ENCODE measurements around the gene RPS6KA2. TPM values are rescaled to one million over a fixed set of nuclear protein-coding genes. Genes with fewer than 3 reads are reported as not detected.

The RPS6KA2 gene
- total RNA-seq, 2 donors from 2014 or later, result 28.1 to 28.5 TPM

DNA sequence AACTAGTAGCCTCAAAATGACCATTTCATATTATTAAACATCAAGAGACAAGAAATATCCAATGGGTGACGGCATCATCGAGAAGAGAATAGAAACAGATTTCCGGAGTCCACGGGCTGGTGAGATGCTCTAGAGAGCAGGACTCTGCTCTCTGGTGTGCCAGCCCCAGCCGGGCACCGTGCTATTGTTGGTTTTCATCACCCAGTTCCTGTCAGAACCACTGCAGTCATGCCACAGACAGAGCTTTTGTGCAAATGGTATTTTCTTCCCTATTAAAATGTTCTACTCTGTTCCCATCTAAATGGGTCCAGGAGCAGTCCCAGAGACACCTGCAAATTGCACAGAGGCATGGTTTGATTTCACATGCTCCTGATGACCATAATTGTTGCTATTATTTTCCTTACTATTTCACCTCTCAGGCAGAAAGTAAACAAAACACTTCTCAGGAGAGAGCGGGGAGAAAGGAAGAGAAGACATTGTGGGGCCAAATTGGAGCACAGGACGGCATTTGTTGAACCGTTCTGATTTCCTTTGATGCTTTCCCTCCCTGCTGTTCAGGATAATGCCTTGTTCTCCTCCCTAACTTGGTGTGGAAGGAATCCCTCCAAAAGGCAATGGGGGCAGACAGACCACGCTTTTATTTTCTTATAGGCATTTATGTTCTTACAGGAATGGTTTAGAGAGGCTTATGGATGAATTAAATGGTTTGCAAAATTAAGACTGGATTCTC is 29.2 kb downstream of the RPS6KA2 start:
- Mint-ChIP-seq H3K27me3 (ENCODE audit: low read depth) (no peaks in the 10 kb centered on the region), H3K4me1 (ENCODE audit: low read depth) (no peaks in the 10 kb centered on the region), H3K4me3 (no peak overlapping the region), H3K36me3 (ENCODE audit: insufficient read depth in 2 of 2) (no peaks in the 10 kb centered on the region), H3K27ac (no peak overlapping the region), H3K9me3 (no peaks in the 10 kb centered on the region)
- no peak for ATAC-seq (replicated peaks in 1 of 2)
- no peak for DNase-seq

DNA sequence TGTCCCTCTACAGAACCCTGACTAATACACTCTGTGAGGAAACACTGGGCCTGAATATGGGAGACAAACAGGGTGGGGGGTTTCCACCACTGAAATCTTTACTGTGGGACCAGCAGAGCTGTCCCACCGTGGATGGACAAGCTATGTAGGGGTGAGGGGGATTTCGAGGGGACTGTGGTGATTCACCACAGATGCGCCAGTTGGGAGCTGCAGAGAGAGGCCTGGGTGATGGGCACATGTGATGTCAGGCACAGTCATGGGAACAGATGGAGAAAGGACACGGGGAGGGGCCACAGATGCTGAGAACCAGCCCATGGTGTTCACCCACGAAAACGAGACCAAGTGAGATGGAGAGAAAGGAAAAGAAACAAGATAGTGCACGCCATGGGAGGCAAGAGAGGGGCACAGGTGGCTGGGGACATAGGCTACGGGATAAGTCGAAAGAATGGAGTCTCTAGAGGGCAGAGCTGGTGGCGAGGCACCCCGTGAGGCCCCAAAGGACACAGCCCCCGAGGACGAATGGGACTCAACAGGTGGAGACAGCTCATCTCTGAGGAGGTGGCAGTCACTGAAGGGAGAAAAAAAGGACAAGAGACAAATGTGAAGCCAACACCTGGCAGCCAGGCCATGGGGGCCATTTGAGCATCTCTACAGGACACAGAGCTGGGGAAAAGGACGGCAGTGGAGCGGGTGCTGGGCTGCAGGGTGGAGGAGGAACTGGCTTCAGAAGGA is 30.1 kb downstream of the RPS6KA2 start:
- no peak for DNase-seq
- Mint-ChIP-seq H3K36me3 (ENCODE audit: insufficient read depth in 2 of 2) (no peaks in the 10 kb centered on the region), H3K4me3 (no peak overlapping the region), H3K27me3 (ENCODE audit: low read depth) (no peaks in the 10 kb centered on the region), H3K4me1 (ENCODE audit: low read depth) (no peaks in the 10 kb centered on the region), H3K27ac (no peak overlapping the region), H3K9me3 (no peaks in the 10 kb centered on the region)
- no peak for ATAC-seq (replicated peaks in 1 of 2)

DNA sequence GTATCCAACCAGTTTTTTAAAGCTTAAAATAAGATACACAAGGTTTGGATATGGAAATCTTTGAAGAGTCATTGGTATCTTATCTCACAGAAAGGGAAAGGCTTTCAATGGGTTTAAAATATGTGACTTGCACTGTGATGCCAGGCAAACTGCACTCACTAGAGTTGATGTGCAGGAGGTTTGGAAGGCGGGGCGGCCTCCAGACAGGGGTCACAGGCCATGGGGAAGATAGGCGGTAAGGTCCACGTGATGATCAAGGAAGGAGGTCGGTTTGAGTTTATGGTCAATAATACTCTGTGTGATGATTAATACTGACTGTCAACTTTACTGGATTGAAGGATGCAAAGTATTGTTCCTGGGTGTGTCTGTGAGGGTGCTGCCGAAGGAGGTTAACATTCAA is 31.1 kb downstream of the RPS6KA2 start:
- H3K4me3 Mint-ChIP-seq, result no peak overlapping the region
- H3K4me1 Mint-ChIP-seq (ENCODE audit: low read depth), result no peaks in the 10 kb centered on the region

DNA sequence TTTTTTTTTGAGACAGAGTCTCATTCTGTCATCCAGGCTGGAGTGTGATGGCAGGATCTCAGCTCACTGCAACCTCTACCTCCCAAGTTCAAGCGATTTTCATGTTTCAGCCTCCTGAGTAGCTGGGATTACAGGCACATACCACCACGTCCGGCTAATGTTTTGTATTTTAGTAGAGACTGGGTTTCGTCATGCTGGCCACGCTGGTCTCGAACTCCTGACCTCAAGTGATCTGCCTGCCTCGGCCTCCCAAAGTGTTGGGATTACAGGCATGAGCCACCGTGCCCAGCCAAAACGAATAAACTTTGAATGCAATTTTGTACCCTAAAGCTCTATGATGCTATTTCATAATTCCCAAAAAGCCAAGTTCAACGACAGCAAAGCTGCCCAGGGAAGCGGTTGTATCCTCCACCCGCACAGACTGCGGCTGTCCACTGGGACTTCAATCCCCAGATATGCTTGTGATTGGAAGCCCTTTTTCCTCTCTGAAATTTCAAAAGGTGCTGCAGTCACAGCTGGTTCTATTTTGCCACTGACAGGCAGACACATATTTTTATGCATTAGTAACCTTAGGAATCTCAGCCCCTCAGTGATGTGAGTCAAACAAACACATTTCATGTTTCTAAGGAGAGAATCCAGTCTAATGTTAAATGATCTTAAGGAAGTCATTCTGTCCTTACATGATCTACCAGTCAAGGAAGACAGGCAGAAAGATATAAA is 31.8 kb downstream of the RPS6KA2 start:
- Mint-ChIP-seq H3K4me3 (no peak overlapping the region), H3K9me3 (no peaks in the 10 kb centered on the region), H3K36me3 (ENCODE audit: insufficient read depth in 2 of 2) (no peaks in the 10 kb centered on the region), H3K27ac (no peak overlapping the region), H3K27me3 (ENCODE audit: low read depth) (no peaks in the 10 kb centered on the region), H3K4me1 (ENCODE audit: low read depth) (no peaks in the 10 kb centered on the region)
- DNase-seq (no peak), ATAC-seq (replicated peaks in 1 of 2) (no peak)

More for the DNA sequence above, 31.1 kb downstream of the RPS6KA2 start:
- Mint-ChIP-seq H3K9me3 (no peaks in the 10 kb centered on the region), H3K27me3 (ENCODE audit: low read depth) (no peaks in the 10 kb centered on the region), H3K36me3 (ENCODE audit: insufficient read depth in 2 of 2) (no peaks in the 10 kb centered on the region), H3K27ac (no peak overlapping the region)
- no peak for DNase-seq
- ATAC-seq (replicated peaks in 1 of 2), result no peak

DNA sequence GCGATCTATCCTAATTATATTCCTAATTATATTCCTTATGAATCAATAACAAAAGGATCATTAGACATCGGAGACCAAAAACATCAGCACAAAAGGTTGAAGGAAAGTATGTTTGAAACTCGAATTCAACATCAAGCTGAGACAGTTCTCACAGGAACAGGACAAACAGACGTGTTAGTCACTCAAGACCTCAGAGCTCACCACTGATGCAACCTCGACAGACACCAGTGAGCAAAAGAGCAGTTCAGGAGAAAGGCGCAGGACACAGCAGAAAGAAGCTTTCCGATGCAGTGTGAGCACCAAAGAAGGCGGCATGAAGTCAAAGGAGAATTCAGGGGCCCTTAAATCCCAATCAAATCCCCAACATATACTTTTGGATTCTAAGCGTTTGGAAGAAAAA is 34.2 kb downstream of the RPS6KA2 start:
- H3K27ac Mint-ChIP-seq, result peak overlapping the region; percentile 29
- H3K4me3 Mint-ChIP-seq, result no peak overlapping the region
- ATAC-seq (replicated peaks in 1 of 2) (no peak), DNase-seq (no peak)
- H3K36me3 Mint-ChIP-seq (ENCODE audit: insufficient read depth in 2 of 2), result no peaks in the 10 kb centered on the region
- peaks cover 21% of the 10 kb centered on the region for H3K4me1 Mint-ChIP-seq (ENCODE audit: low read depth)
- H3K27me3 Mint-ChIP-seq (ENCODE audit: low read depth), result no peaks in the 10 kb centered on the region
- H3K9me3 Mint-ChIP-seq, result no peaks in the 10 kb centered on the region

DNA sequence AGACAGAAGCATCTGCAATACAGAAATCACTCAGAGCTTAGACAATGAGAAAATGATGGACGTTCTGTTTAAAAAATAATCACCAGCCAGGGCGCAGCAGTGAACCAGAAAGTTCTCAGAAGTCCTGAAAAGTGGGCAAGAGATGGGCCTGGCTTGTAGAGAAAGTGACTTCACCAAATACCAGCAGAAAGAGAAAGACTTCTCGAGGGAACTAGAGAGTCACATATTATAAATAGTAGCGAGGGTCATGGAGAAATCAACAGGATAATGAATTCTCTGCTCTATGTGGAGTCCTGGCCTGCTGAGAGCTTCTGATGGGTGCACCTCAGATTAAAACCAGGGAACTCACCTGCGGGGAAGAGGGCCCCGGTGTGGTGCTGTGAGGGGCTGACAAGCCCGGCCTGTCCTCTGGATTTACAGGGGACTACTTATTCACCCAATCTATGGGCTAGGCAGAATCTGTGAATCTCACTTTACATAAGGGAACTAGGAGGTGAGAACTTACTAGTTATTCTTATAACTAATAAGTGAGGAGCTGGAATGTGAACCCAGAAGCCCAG is 35.0 kb downstream of the RPS6KA2 start:
- DNase-seq, result no peak

DNA sequence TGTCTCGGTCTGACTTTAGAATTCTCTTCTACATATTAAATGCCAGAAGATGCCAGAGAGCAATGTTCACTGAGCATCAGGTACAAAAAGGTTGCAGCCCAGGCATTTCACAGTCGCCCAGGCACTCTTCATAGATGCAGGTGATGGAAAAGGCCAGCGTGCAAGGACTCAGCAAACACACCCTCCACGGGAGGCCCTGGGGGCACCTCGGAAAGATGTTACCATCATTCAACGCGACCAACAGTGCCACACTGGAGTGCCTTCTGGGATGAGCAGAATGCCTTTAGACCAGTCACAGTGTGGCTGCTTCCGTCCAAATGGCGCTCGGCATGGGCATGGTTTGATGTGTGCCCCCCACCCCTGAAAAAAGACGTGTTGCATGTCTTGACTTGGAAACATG is 36.0 kb downstream of the RPS6KA2 start:
- H3K4me1 Mint-ChIP-seq (ENCODE audit: low read depth), result peaks cover 29% of the 10 kb centered on the region
- no peaks in the 10 kb centered on the region for H3K36me3 Mint-ChIP-seq (ENCODE audit: insufficient read depth in 2 of 2)
- ATAC-seq (replicated peaks in 1 of 2), result no peak
- H3K4me3 Mint-ChIP-seq, result no peak overlapping the region
- H3K27ac Mint-ChIP-seq, result no peak overlapping the region
- H3K9me3 Mint-ChIP-seq, result no peaks in the 10 kb centered on the region
- DNase-seq, result no peak
- H3K27me3 Mint-ChIP-seq (ENCODE audit: low read depth), result no peaks in the 10 kb centered on the region

More for the DNA sequence above, 35.0 kb downstream of the RPS6KA2 start:
- Mint-ChIP-seq H3K27me3 (ENCODE audit: low read depth) (no peaks in the 10 kb centered on the region), H3K4me1 (ENCODE audit: low read depth) (peaks cover 26% of the 10 kb centered on the region), H3K27ac (no peak overlapping the region), H3K9me3 (no peaks in the 10 kb centered on the region), H3K4me3 (no peak overlapping the region), H3K36me3 (ENCODE audit: insufficient read depth in 2 of 2) (no peaks in the 10 kb centered on the region)
- no peak for ATAC-seq (replicated peaks in 1 of 2)

DNA sequence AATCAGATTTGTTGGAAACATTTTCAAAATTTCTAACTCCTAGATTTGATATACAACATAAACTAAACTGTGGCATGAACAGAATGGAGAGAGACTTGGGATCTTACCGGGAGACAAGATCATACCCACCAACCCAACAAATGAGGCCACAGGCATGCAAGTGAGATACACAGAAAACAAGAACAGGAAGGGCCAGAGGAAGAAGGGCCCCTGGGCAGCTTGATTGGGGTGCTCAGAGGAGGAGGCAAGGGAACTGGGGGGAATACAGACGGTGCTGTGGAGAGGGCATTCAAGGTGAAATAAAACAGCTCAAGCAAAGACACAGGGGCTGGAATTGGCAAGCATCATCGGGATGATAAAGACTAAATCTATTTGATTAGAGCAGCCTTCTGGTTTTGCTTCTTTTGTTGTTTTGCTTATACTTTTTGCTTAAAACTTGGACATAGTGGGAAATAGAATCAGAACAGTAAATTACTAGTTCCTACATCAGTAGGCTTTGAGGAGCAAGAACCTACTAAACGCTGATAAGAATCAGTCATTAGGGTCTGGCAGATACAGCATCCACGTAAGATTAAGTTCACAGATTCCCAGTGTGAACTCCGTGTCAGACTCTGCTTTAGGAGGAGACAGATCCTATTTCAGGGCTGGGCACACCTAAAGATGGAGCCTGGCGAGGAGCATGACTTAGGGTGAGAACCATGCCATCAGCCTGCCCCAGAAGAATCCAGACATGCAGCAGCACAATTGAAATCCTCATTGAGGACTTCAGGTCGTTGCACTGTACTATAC is 37.1 kb downstream of the RPS6KA2 start:
- DNase-seq, result no peak
- Mint-ChIP-seq H3K4me3 (peak overlapping the region in 1 of 2 donors; percentile 5), H3K9me3 (no peaks in the 10 kb centered on the region)

DNA sequence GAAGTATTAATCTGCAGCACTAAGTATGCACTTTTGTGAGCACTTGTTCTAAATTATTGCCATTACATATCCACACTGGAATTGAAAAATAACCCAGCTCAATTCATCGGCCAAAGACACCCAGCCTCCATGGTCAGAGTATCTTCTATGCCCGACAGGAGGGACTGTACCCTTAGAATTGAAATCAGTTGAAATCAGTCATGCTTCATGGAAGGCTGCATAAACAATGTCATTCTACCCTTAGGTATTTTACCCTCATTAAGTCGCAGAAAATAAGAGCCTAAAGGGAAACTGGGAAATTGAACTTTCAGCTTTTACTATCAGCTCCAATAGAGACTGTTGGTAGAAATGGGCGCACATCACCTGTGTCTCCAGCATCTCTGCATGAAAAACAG is 37.7 kb downstream of the RPS6KA2 start:
- H3K4me1 Mint-ChIP-seq (ENCODE audit: low read depth), result peaks cover 29% of the 10 kb centered on the region
- H3K9me3 Mint-ChIP-seq, result no peaks in the 10 kb centered on the region
- H3K27ac Mint-ChIP-seq, result no peak overlapping the region
- no peaks in the 10 kb centered on the region for H3K36me3 Mint-ChIP-seq (ENCODE audit: insufficient read depth in 2 of 2)
- peak overlapping the region; percentile 5 to 45 for H3K4me3 Mint-ChIP-seq
- DNase-seq (no peak), ATAC-seq (replicated peaks in 1 of 2) (peak in 1 of 2 donors; percentile 23)
- H3K27me3 Mint-ChIP-seq (ENCODE audit: low read depth), result no peaks in the 10 kb centered on the region

More for the DNA sequence above, 37.1 kb downstream of the RPS6KA2 start:
- Mint-ChIP-seq H3K36me3 (ENCODE audit: insufficient read depth in 2 of 2) (no peaks in the 10 kb centered on the region), H3K27ac (no peak overlapping the region), H3K27me3 (ENCODE audit: low read depth) (no peaks in the 10 kb centered on the region), H3K4me1 (ENCODE audit: low read depth) (peaks cover 29% of the 10 kb centered on the region)
- ATAC-seq (replicated peaks in 1 of 2), result no peak

DNA sequence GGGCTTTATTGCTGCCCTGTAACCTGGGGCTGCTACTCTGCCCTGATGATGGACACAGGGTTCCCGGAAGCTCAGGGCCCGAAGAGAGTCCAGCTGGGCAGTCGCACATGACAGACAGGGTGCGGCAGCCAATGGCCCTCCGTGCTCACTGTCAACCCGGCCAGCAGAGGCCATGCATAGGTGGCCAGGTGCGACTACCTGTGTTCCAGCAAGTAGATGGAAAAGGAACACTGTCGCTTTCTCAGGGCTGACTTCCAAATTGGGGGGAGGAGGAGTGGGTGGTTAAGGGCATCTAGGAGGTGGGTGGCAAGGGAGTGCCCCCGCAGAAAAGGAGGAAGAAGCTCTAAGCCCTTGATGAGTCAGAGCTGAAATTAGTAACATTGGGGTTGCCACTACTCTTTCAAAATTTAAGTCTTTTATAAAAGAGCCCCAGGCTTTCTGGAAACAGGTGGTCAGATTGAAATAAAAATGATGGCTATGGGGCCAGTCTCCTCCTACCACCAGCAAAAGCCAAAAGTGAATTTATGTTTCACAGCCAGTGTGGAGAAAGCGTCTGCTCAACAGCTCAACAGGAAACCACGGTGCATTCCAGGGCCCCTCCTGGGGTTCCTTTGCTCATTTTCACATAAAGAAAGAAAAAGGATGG is 38.2 kb downstream of the RPS6KA2 start:
- Mint-ChIP-seq H3K4me1 (ENCODE audit: low read depth) (peaks cover 29% of the 10 kb centered on the region), H3K27me3 (ENCODE audit: low read depth) (no peaks in the 10 kb centered on the region), H3K4me3 (peak overlapping the region; percentile 5 to 45), H3K27ac (no peak overlapping the region), H3K9me3 (no peaks in the 10 kb centered on the region), H3K36me3 (ENCODE audit: insufficient read depth in 2 of 2) (no peaks in the 10 kb centered on the region)
- no peak for DNase-seq
- ATAC-seq (replicated peaks in 1 of 2), result peak; percentile 38 to 39

DNA sequence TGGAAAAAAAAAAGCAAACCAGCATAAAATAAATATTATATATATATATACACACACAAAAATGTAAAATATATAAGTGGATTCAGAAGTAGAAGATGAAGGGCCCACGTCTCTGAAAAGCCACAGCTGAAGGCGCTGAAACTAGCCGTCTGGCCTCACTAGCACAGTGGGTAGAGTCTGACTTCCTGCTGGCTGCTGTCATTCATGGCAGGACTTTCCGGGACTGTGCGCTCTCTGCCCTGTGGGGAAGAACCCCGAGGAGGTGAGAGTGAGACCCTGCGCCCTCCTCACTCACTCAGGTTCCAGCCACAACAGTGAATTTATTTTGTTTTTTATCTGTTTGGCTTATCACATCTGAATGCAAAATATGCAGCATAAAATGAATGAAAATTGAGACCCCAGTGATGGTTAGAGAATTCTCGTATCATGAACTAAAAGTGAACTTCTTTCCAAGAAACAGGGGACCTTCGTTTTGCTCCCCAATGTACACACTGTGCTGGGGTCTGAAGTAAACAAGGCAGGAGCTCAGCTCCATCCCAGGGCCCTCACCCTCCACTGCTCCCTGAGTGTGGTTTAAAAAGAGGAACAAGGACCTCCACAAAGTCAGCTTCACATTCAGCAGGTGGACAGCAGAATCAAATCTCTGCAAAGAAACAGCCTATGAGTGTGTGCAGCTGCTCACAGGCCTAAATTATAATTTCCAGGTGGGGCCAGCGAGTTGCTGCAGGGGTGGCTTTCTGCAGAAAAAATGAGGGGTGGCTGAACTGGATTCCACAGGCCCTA is 39.2 kb downstream of the RPS6KA2 start:
- Mint-ChIP-seq H3K9me3 (no peaks in the 10 kb centered on the region), H3K27me3 (ENCODE audit: low read depth) (no peaks in the 10 kb centered on the region), H3K4me1 (ENCODE audit: low read depth) (peaks cover 29% of the 10 kb centered on the region), H3K27ac (no peak overlapping the region), H3K4me3 (no peak overlapping the region), H3K36me3 (ENCODE audit: insufficient read depth in 2 of 2) (no peaks in the 10 kb centered on the region)
- no peak for DNase-seq
- ATAC-seq (replicated peaks in 1 of 2), result no peak

Data from activated T-cell treated with anti-CD3 and anti-CD28 coated beads, Interleukin-2, amount 50 U/mL, for 72 hours (primary cell).